Subcutaneous adipose tissue (tissue), 4 donors: ENCODE results near the gene ACTR5. TPM values are rescaled to one million over a fixed set of nuclear protein-coding genes. Genes with fewer than 3 reads are reported as not detected.

Experiments
- CTCF ChIP-seq: fragments of 450-650 bp; IDR thresholded peaks from one replicate; pipeline ENCODE4 v1.5.1; 2016; ENCODE audit warnings: low read depth, mild to moderate bottlenecking, control low read depth, antibody characterized with exemption, moderate library complexity
- total RNA-seq, 4 donors: library from RNA; depleted of rRNA; stranded (reverse); fragments of >200 nt; gene quantifications; one replicate each; pipeline ENCODE4 v1.1.0, GENCODE V29; 2016

The ACTR5 gene
- total RNA-seq, 4 donors from 2014 or later = 7.3 to 9.9 (median 8.4) TPM

GRCh38 chr20:38806855-38807655, 58.8 kb downstream of the ACTR5 start:
- TF ChIP-seq CTCF = no peak

- no peak for TF ChIP-seq CTCF
These were observed 61.7 kb downstream of the ACTR5 start for GRCh38 chr20:38809942-38810341.

- TF ChIP-seq CTCF = no peak
These were observed 62.8 kb downstream of the ACTR5 start for GRCh38 chr20:38810926-38811630.

GRCh38 chr20:38811769-38812168, 63.5 kb downstream of the ACTR5 start:
- TF ChIP-seq CTCF = no peak

- no peak for TF ChIP-seq CTCF
These were observed 63.9 kb downstream of the ACTR5 start for GRCh38 chr20:38812182-38812581.

- no peak for TF ChIP-seq CTCF
These were observed 64.7 kb downstream of the ACTR5 start for GRCh38 chr20:38812709-38813573.
